ENCODE data around the gene IGSF9. TPM values are rescaled to one million over a fixed set of nuclear protein-coding genes. Genes with fewer than 3 reads are reported as not detected.
A peak's percentile ranks its signal among the peaks of the same experiment; 100 is the strongest.
"Not testable (repeated sequence)": the region's sequence is repeated elsewhere in the genome, so short reads cannot be mapped to it uniquely, and the experiment has no call there.

The IGSF9 gene
- total RNA-seq, 2 donors from 2014 or later = 7.5 to 9.2 TPM

DNA sequence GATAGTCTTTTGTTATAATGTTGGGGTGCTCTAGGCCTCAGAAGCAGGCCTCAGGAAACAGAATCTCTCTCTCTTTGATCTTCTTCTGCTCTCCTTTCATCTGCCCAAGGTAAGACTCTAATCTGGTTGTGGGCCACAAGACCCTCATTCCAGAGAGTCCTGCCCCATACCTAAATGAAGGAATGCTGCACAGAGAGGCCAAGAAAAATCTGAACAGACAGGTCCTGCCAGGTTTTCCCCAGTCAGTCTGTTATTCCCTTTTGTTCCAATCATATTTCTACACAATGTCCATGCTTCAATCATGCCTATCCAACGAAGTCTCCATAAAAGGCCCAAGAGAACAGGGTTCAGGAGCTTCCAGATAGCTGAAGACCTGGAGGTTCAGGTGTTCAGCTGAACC is 38.5 kb downstream of the IGSF9 start:
- no peaks in the 10 kb centered on the region for H3K27me3 ChIP-seq (ENCODE audit: control insufficient read depth, insufficient read depth, low read length, poor library complexity, severe bottlenecking)
- H3K9me3 ChIP-seq (ENCODE audit: control insufficient read depth, low read length) = peaks cover 16% of the 10 kb centered on the region
- Mint-ChIP-seq H3K9me3 (peaks cover 13% of the 10 kb centered on the region), H3K4me3 (no peak overlapping the region), H3K27ac (no peak overlapping the region), H3K36me3 (ENCODE audit: low read depth) (no peaks in the 10 kb centered on the region), H3K4me1 (peaks cover 45% of the 10 kb centered on the region), H3K27me3 (ENCODE audit: insufficient read depth) (peaks cover 8% of the 10 kb centered on the region)
- TF ChIP-seq, protein P1, sequence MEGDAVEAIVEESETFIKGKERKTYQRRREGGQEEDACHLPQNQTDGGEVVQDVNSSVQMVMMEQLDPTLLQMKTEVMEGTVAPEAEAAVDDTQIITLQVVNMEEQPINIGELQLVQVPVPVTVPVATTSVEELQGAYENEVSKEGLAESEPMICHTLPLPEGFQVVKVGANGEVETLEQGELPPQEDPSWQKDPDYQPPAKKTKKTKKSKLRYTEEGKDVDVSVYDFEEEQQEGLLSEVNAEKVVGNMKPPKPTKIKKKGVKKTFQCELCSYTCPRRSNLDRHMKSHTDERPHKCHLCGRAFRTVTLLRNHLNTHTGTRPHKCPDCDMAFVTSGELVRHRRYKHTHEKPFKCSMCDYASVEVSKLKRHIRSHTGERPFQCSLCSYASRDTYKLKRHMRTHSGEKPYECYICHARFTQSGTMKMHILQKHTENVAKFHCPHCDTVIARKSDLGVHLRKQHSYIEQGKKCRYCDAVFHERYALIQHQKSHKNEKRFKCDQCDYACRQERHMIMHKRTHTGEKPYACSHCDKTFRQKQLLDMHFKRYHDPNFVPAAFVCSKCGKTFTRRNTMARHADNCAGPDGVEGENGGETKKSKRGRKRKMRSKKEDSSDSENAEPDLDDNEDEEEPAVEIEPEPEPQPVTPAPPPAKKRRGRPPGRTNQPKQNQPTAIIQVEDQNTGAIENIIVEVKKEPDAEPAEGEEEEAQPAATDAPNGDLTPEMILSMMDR (conservative IDR thresholded peaks at IDR 0.05) = no peak
- H3K27ac ChIP-seq (ENCODE audit: low read depth, low read length) = no peak overlapping the region
- no peak overlapping the region for H3K9ac ChIP-seq (ENCODE audit: extremely low read depth, low read length, poor library complexity, severe bottlenecking)
- WGBS, 2 experiments (ENCODE audit: insufficient coverage in 1 of 2, insufficient read length in 1 of 2) = 100% methylated on average over 1 of the region's 1 CpG
- peaks cover 47% of the 10 kb centered on the region for H3K4me1 ChIP-seq (ENCODE audit: control insufficient read depth, insufficient read depth, low read length)
- DNase-seq = no peak
- no peaks in the 10 kb centered on the region for H3K36me3 ChIP-seq (ENCODE audit: control insufficient read depth, insufficient read depth, low read length)
- H3K4me3 ChIP-seq (ENCODE audit: low read length) = peak overlapping the region; percentile 55

GRCh38 chr1:159904036-159904435 is 41.4 kb downstream of the IGSF9 start:
- Mint-ChIP-seq H3K27me3 (ENCODE audit: insufficient read depth) (peaks cover 12% of the 10 kb centered on the region), H3K9me3 (peaks cover 15% of the 10 kb centered on the region), H3K4me1 (peaks cover 36% of the 10 kb centered on the region)
- not testable (repeated sequence) for H3K9ac ChIP-seq (ENCODE audit: extremely low read depth, low read length, poor library complexity, severe bottlenecking); H3K27ac Mint-ChIP-seq; H3K36me3 ChIP-seq (ENCODE audit: control insufficient read depth, insufficient read depth, low read length); H3K4me3 Mint-ChIP-seq; H3K27me3 ChIP-seq (ENCODE audit: control insufficient read depth, insufficient read depth, low read length, poor library complexity, severe bottlenecking); H3K4me3 ChIP-seq (ENCODE audit: low read length); H3K27ac ChIP-seq (ENCODE audit: low read depth, low read length); H3K36me3 Mint-ChIP-seq (ENCODE audit: low read depth); DNase-seq
- Histone ChIP-seq H3K4me1 (ENCODE audit: control insufficient read depth, insufficient read depth, low read length) (peaks cover 22% of the 10 kb centered on the region), H3K9me3 (ENCODE audit: control insufficient read depth, low read length) (peaks cover 16% of the 10 kb centered on the region)
- WGBS, 2 experiments (ENCODE audit: insufficient coverage in 1 of 2, insufficient read length in 1 of 2) = 82% methylated on average over 3 of the region's 3 CpGs; no CpG with 5 or more reads in 1 of the 2 experiments

DNA sequence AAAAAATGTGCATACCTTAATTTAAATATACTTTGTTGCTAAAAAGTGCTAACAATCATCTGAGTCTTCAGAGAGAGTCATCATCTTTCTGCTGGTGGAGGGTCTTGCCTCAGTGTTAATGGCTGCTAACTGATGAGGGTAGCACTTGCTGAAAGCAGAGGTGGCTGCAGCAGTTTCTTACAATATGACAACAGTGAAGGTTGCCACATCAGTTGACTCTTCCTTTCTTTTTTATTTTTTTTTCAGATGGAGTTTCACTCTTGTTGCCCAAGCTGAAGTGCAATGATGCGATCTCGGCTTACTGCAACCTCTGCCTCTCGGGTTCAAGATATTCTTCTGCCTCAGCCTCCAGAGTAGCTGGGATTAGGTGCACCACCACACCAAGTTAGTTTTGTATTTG is 42.9 kb downstream of the IGSF9 start:
- WGBS, 2 experiments (ENCODE audit: insufficient coverage in 1 of 2, insufficient read length in 1 of 2) = 99 to 100% methylated on average over 3 of the region's 3 CpGs
- peaks cover 11% of the 10 kb centered on the region for H3K4me1 ChIP-seq (ENCODE audit: control insufficient read depth, insufficient read depth, low read length)
- Mint-ChIP-seq H3K36me3 (ENCODE audit: low read depth) (no peaks in the 10 kb centered on the region), H3K4me1 (peaks cover 24% of the 10 kb centered on the region), H3K27me3 (ENCODE audit: insufficient read depth) (peaks cover 18% of the 10 kb centered on the region), H3K4me3 (no peak overlapping the region), H3K27ac (no peak overlapping the region), H3K9me3 (peaks cover 15% of the 10 kb centered on the region)
- TF ChIP-seq, protein P1 (conservative IDR thresholded peaks at IDR 0.05) = no peak
- no peak overlapping the region for H3K4me3 ChIP-seq (ENCODE audit: low read length)
- no peaks in the 10 kb centered on the region for H3K36me3 ChIP-seq (ENCODE audit: control insufficient read depth, insufficient read depth, low read length)
- H3K27me3 ChIP-seq (ENCODE audit: control insufficient read depth, insufficient read depth, low read length, poor library complexity, severe bottlenecking) = no peaks in the 10 kb centered on the region
- peaks cover 16% of the 10 kb centered on the region for H3K9me3 ChIP-seq (ENCODE audit: control insufficient read depth, low read length)
- H3K27ac ChIP-seq (ENCODE audit: low read depth, low read length) = no peak overlapping the region
- no peak overlapping the region for H3K9ac ChIP-seq (ENCODE audit: extremely low read depth, low read length, poor library complexity, severe bottlenecking)
- peak; percentile 17 for DNase-seq
